Endodermal cell (in vitro differentiated cells): ENCODE measurements around the gene FARP1. TPM values are rescaled to one million over a fixed set of nuclear protein-coding genes. Genes with fewer than 3 reads are reported as not detected.

Experiments
- DNase-seq: peaks from one replicate; pipeline ENCODE4 v3.0.0-alpha.2; 2017
- H3K27ac ChIP-seq: 2 replicates; pipeline ENCODE4 v1.5.1; 2013; ENCODE audit warnings: mild to moderate bottlenecking, low read depth, low read length, moderate library complexity
- H3K27me3 ChIP-seq: 2 replicates; pipeline ENCODE4 v1.6.1; 2013; ENCODE audit warnings: mild to moderate bottlenecking, low read length, moderate library complexity; ENCODE audit not compliant: insufficient read depth, control insufficient read depth, poor library complexity, severe bottlenecking
- H3K36me3 ChIP-seq: 2 replicates; pipeline ENCODE4 v1.7.0; 2013; ENCODE audit warnings: mild to moderate bottlenecking, low read length, moderate library complexity; ENCODE audit not compliant: control insufficient read depth, insufficient read depth
- H3K4me1 ChIP-seq: one replicate; pipeline ENCODE4 v1.7.0; 2013; ENCODE audit warnings: low read length; ENCODE audit not compliant: control insufficient read depth, insufficient read depth
- H3K4me3 ChIP-seq: 2 replicates; pipeline ENCODE4 v1.5.1; 2013; ENCODE audit warnings: mild to moderate bottlenecking, low read length, moderate library complexity
- H3K9ac ChIP-seq: 2 replicates; pipeline ENCODE4 v1.6.1; 2013; ENCODE audit warnings: mild to moderate bottlenecking, low read length, moderate library complexity; ENCODE audit not compliant: poor library complexity, severe bottlenecking; ENCODE audit errors: extremely low read depth
- H3K9me3 ChIP-seq: 2 replicates; pipeline ENCODE4 v1.6.1; 2013; ENCODE audit warnings: mild to moderate bottlenecking, low read length, moderate library complexity; ENCODE audit not compliant: control insufficient read depth
- H3K27ac Mint-ChIP-seq: 2 replicates; pipeline ENCODE4 v1.8.0; 2020; ENCODE audit warnings: mixed read lengths
- H3K27me3 Mint-ChIP-seq: 2 replicates; pipeline ENCODE4 v1.8.0; 2021; ENCODE audit warnings: mild to moderate bottlenecking, mixed read lengths; ENCODE audit not compliant: insufficient read depth
- H3K36me3 Mint-ChIP-seq: 2 replicates; pipeline ENCODE4 v1.8.0; 2020; ENCODE audit warnings: low read depth, mixed read lengths
- H3K4me1 Mint-ChIP-seq: 2 replicates; pipeline ENCODE4 v1.8.0; 2020; ENCODE audit warnings: mixed read lengths
- H3K4me3 Mint-ChIP-seq: 2 replicates; pipeline ENCODE4 v1.8.0; 2020; ENCODE audit warnings: mild to moderate bottlenecking, moderate library complexity, mixed read lengths
- H3K9me3 Mint-ChIP-seq: 2 replicates; pipeline ENCODE4 v1.8.0; 2020; ENCODE audit warnings: mild to moderate bottlenecking, mixed read lengths
- WGBS, 2 experiments: methylation state at CpG; one replicate each; pipeline versions ENCODE4 v1.1.5 to v1.1.7; 2013; ENCODE audit warnings: missing lambda C conversion rate in 2 of 2, mixed read lengths in 1 of 2; ENCODE audit not compliant: insufficient coverage in 1 of 2, insufficient read length in 1 of 2; 5-methylcytosine and 5-hydroxymethylcytosine counted together
- total RNA-seq, 2 donors: library from RNA; stranded (reverse); fragmentation: NEBNext Ultra II Directional in 1 of 2; extraction: Animal tissue kit (Norgen Biotek cat#: 25700) in 1 of 2; gene quantifications; 2 replicates in 1 of 2; 3 replicates in 1 of 2; pipeline ENCODE4 v1.2.1, GENCODE V29; 2021
- TF ChIP-seq, protein P1 (sequence below): fragments of 200-600 bp; sonication (generic); conservative IDR thresholded peaks from 2 replicates; pipeline ENCODE4 v1.5.0; 2021; ENCODE audit warnings: antibody characterized with exemption, mild to moderate bottlenecking

FARP1 gene
- total RNA-seq, 2 donors from 2014 or later = 237 to 319 TPM

DNA sequence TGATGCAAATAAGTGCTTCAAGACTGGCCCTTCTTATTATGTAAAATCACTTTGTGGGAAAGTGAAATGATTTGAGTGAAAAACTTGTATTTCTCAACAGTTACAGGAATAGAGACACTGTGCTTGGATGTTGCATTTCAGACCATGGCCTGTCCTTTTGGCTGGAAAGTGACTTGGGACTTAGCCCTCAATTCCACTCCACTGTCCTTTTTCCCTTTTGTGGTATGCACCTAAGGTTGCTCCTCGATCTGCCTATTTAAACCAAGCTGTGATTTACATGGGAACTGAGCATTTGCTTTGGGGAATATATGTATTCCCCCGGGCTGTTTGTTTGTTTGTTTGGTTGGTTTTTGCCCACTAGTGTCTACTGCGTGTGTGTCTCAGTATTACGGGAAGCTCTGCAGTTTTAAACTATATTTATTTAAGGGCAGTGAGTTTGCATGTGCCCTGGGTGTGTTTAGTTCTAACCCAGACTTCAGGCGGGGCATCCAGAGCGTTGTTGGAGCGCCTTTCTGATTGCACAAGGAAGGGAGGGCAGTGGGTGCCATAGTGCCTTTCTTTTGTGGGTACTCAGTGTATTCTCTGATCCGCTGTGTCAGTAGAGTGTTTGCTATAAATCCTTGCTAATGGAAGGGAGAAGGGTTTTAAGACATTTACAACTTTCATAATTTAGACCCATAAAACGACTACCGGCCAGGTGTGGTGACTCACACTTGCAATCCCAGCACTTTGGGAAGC is 52.3 kb downstream of the FARP1 start:
- peaks cover 42% of the 10 kb centered on the region for H3K36me3 ChIP-seq
- H3K27ac Mint-ChIP-seq = no peak overlapping the region

DNA sequence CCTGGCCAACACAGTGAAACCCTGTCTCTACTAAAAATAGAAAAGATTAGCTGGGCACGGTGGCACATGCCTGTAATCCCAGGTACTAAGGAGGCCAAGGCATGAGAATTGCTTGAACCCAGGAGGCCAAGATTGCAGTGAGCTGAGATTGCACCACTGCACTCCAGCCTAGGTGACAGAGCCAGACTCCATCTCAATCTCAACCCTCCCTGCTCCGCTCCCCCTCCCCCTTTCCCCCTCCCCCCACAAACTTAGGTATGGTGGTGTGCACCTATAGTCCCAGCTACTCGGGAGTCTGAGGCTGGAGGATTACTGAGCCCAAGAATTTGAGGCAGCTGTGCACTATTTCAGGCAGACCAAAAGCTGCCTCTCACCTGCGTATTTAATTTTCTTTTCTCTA is 55.8 kb downstream of the FARP1 start:
- peaks cover 41% of the 10 kb centered on the region for H3K36me3 Mint-ChIP-seq
- Histone ChIP-seq H3K27ac (no peak overlapping the region), H3K9ac (no peak overlapping the region), H3K4me3 (no peak overlapping the region), H3K4me1 (peaks cover 16% of the 10 kb centered on the region), H3K9me3 (peaks cover 10% of the 10 kb centered on the region), H3K36me3 (peaks cover 55% of the 10 kb centered on the region), H3K27me3 (no peaks in the 10 kb centered on the region)
- 77 to 89% methylated on average over 3 of the region's 4 CpGs for WGBS, 2 experiments
- DNase-seq = no peak
- TF ChIP-seq, protein P1, sequence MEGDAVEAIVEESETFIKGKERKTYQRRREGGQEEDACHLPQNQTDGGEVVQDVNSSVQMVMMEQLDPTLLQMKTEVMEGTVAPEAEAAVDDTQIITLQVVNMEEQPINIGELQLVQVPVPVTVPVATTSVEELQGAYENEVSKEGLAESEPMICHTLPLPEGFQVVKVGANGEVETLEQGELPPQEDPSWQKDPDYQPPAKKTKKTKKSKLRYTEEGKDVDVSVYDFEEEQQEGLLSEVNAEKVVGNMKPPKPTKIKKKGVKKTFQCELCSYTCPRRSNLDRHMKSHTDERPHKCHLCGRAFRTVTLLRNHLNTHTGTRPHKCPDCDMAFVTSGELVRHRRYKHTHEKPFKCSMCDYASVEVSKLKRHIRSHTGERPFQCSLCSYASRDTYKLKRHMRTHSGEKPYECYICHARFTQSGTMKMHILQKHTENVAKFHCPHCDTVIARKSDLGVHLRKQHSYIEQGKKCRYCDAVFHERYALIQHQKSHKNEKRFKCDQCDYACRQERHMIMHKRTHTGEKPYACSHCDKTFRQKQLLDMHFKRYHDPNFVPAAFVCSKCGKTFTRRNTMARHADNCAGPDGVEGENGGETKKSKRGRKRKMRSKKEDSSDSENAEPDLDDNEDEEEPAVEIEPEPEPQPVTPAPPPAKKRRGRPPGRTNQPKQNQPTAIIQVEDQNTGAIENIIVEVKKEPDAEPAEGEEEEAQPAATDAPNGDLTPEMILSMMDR = no peak
- no peak overlapping the region for H3K4me3 Mint-ChIP-seq
- peaks cover 6% of the 10 kb centered on the region for H3K9me3 Mint-ChIP-seq
- H3K27ac Mint-ChIP-seq = peak overlapping the region; percentile 42
- peaks cover 35% of the 10 kb centered on the region for H3K4me1 Mint-ChIP-seq
- H3K27me3 Mint-ChIP-seq = no peaks in the 10 kb centered on the region

More for the DNA sequence above, 52.3 kb downstream of the FARP1 start:
- no peaks in the 10 kb centered on the region for H3K27me3 Mint-ChIP-seq
- 84 to 94% methylated on average over 4 to 10 of the region's 10 CpGs for WGBS, 2 experiments
- H3K4me3 ChIP-seq = no peak overlapping the region
- no peaks in the 10 kb centered on the region for H3K27me3 ChIP-seq
- peaks cover 6% of the 10 kb centered on the region for H3K4me1 ChIP-seq
- H3K9ac ChIP-seq = no peak overlapping the region
- H3K4me3 Mint-ChIP-seq = no peak overlapping the region
- no peak for DNase-seq
- H3K36me3 Mint-ChIP-seq = peaks cover 35% of the 10 kb centered on the region
- no peaks in the 10 kb centered on the region for H3K9me3 ChIP-seq
- H3K27ac ChIP-seq = no peak overlapping the region
- no peaks in the 10 kb centered on the region for H3K9me3 Mint-ChIP-seq
- H3K4me1 Mint-ChIP-seq = peaks cover 16% of the 10 kb centered on the region
- TF ChIP-seq, protein P1 = no peak

DNA sequence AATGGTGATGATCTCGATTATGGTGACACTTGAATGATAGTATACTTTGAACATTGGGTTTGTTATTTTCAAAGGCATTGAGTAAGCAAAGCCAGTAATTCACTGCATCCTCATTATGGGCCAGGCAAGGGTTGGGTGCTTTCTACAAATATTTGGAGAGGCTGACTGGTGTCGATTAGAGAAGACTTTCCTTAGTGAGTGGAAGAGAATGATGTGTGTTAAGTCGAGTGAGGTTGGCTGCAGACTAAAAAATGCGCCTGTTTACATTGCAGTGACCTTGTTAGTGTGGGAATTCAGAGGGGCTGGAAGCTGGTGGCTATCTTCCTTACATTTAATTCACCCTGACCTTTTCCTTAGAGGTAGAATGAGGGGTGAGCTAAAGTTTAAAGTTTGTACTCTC is 56.6 kb downstream of the FARP1 start:
- Mint-ChIP-seq H3K4me1 (peaks cover 35% of the 10 kb centered on the region), H3K4me3 (peak overlapping the region; percentile 31)

More for the DNA sequence above, 56.6 kb downstream of the FARP1 start:
- peak overlapping the region; percentile 62 for H3K27ac Mint-ChIP-seq
- peaks cover 62% of the 10 kb centered on the region for H3K36me3 ChIP-seq
- peaks cover 14% of the 10 kb centered on the region for H3K9me3 Mint-ChIP-seq
- WGBS, 2 experiments = 47 to 49% methylated on average over 3 to 4 of the region's 4 CpGs
- H3K4me3 ChIP-seq = no peak overlapping the region
- TF ChIP-seq, protein P1 = no peak
- peaks cover 18% of the 10 kb centered on the region for H3K9me3 ChIP-seq
- H3K27ac ChIP-seq = no peak overlapping the region
- no peaks in the 10 kb centered on the region for H3K27me3 ChIP-seq
- H3K36me3 Mint-ChIP-seq = peaks cover 49% of the 10 kb centered on the region
- H3K27me3 Mint-ChIP-seq = no peaks in the 10 kb centered on the region
- no peak for DNase-seq
- H3K9ac ChIP-seq = no peak overlapping the region
- H3K4me1 ChIP-seq = peaks cover 16% of the 10 kb centered on the region
